ENCODE results near the gene FOSB.
A peak's percentile ranks its signal among the peaks of the same experiment; 100 is the strongest.

DNA sequence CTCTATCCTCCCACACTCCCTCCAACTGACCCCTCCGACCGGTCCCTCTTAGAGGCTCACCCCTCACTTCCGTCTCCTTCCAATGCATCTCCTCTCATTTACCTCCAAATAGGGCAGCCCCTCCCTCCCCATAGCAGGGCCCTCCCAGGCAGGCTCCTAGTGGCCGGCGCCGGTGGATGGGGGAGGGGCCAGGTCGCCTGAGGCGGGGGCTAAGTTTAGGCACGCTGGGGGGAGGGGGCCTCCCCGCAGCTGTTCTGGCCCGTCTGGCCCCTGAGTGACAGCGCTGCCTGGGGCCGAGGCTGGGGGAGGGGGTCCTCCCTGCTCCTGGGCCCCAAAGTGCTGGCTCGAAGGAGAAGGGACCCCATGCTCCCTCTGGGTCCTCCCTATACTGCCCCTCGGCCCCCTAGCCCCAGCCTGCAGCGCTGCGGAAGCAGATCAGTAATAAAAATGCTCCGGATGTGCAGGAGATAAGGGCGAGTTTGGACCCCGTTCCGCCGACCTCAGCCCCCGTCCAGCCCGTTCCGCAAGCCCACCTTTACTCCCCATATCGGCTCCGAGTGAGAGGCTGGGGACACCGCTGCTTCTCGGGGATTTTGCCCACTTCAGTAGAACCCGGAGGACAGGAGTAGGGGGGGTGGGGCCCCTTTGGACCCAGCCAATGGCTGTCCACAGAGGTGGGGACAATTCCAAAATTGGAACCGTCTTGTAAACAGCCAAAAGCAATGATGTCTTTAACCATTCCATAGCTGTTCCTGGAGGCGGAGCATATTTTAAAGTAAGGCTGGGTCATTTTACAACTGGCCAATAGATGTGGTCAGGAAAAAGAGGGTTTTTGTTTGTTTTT lies 25.1 kb downstream of the FOSB start:
- peak; percentile 35 for TF ChIP-seq POLR2A (IDR thresholded peaks at IDR 0.05; ENCODE audit: low read length)
- no peak for TF ChIP-seq GATA1 (IDR thresholded peaks at IDR 0.05; ENCODE audit: low read depth, low read length)
